Activated CD8-positive, alpha-beta T cell treated with anti-CD3 and anti-CD28 coated beads for 36 hours (primary cell): ENCODE results near the gene FAM204A. TPM values are rescaled to one million over a fixed set of nuclear protein-coding genes. Genes with fewer than 3 reads are reported as not detected.

ENCODE experiments used
- ATAC-seq: fragments of 200-7000 bp; cut with Tn5 transposase; one replicate; pipeline ENCODE4 v1.10.0; 2021; ENCODE audit warnings: mild to moderate bottlenecking, moderate library complexity
- CTCF ChIA-PET: fragments of 350-600 bp; sonication (Branson Sonifier 250); formaldehyde crosslinking; loops from one replicate; lab custom pipeline; 2021; ENCODE audit warnings: antibody characterized with exemption; lab: Charles Lee
- POLR2A ChIA-PET: fragments of 350-600 bp; sonication (Branson Sonifier 250); formaldehyde crosslinking; loops from one replicate; lab custom pipeline; 2021; ENCODE audit warnings: antibody characterized with exemption; lab: Charles Lee
- DNase-seq: peaks from one replicate; pipeline ENCODE4 v3.0.0-alpha.2; 2020
- H3K27ac Mint-ChIP-seq: one replicate; pipeline ENCODE4 v1.8.0; 2021; ENCODE audit warnings: mild to moderate bottlenecking, mixed read lengths
- H3K27me3 Mint-ChIP-seq: one replicate; pipeline ENCODE4 v1.8.0; 2021; ENCODE audit warnings: mixed read lengths
- H3K36me3 Mint-ChIP-seq: one replicate; pipeline ENCODE4 v1.8.0; 2021; ENCODE audit warnings: low read depth, mixed read lengths
- H3K4me1 Mint-ChIP-seq: one replicate; pipeline ENCODE4 v1.8.0; 2021; ENCODE audit warnings: low read depth, mixed read lengths
- H3K4me3 Mint-ChIP-seq: one replicate; pipeline ENCODE4 v1.8.0; 2021; ENCODE audit warnings: mild to moderate bottlenecking, moderate library complexity, mixed read lengths
- H3K9me3 Mint-ChIP-seq: one replicate; pipeline ENCODE4 v1.8.0; 2021; ENCODE audit warnings: mixed read lengths
- CTCF ChIP-seq: fragments of 200-600 bp; IDR thresholded peaks from one replicate; pipeline ENCODE4 v1.8.0; 2022; ENCODE audit warnings: antibody characterized with exemption, mild to moderate bottlenecking
- intact Hi-C: fragments of 100-400 bp; cut with micrococcal nuclease; formaldehyde crosslinking; loops from one replicate; pipeline ENCODE4 v1.10.0; 2022
- total RNA-seq, 2 experiments: library from RNA; stranded (reverse); gene quantifications; one replicate each; pipeline ENCODE4 v1.2.3, GENCODE V29; 2021

FAM204A gene
- total RNA-seq, 2 experiments from 2014 or later, result 56.0 to 64.1 TPM

GRCh38 chr10:118343549-118343948 is 1.4 kb upstream of the FAM204A start:
- ChIA-PET POLR2A (no interaction called here), CTCF (no interaction called here)
- DNase-seq (no peak), ATAC-seq (no peak)
- no peak for TF ChIP-seq CTCF
- H3K4me1 Mint-ChIP-seq, result peaks cover 24% of the 10 kb centered on the region
- no peaks in the 10 kb centered on the region for H3K9me3 Mint-ChIP-seq
- H3K27me3 Mint-ChIP-seq, result no peaks in the 10 kb centered on the region
- H3K36me3 Mint-ChIP-seq, result peaks cover 9% of the 10 kb centered on the region
- H3K4me3 Mint-ChIP-seq, result no peak overlapping the region
- no peak overlapping the region for H3K27ac Mint-ChIP-seq
- intact Hi-C loops, result no loop called here

- H3K9me3 Mint-ChIP-seq, result no peaks in the 10 kb centered on the region
- no peaks in the 10 kb centered on the region for H3K27me3 Mint-ChIP-seq
- H3K4me1 Mint-ChIP-seq, result peaks cover 28% of the 10 kb centered on the region
- no peak for TF ChIP-seq CTCF
- no peak for DNase-seq
- CTCF ChIA-PET, result no interaction called here
- H3K27ac Mint-ChIP-seq, result no peak overlapping the region
- POLR2A ChIA-PET, result no interaction called here
- peak overlapping the region; percentile 21 for H3K4me3 Mint-ChIP-seq
- intact Hi-C loops, result no loop called here
- H3K36me3 Mint-ChIP-seq, result peaks cover 9% of the 10 kb centered on the region
- no peak for ATAC-seq
Measured at GRCh38 chr10:118343115-118343514, 991 bp upstream of the FAM204A start.

- Mint-ChIP-seq H3K4me1 (peaks cover 33% of the 10 kb centered on the region), H3K9me3 (no peaks in the 10 kb centered on the region), H3K27me3 (no peaks in the 10 kb centered on the region), H3K36me3 (peaks cover 9% of the 10 kb centered on the region), H3K27ac (peak overlapping the region; percentile 92), H3K4me3 (peak overlapping the region; percentile 87)
- intact Hi-C loops, result no loop called here
- POLR2A ChIA-PET, result no interaction called here
- no peak for TF ChIP-seq CTCF
- CTCF ChIA-PET, result no interaction called here
- peak; percentile 17 for DNase-seq
- peak; percentile 4 for ATAC-seq
Measured at GRCh38 chr10:118342638-118343020, 505 bp upstream of the FAM204A start.

GRCh38 chr10:118340486-118340885 is 1.6 kb downstream of the FAM204A start:
- POLR2A ChIA-PET, result interaction anchor here (1.3 kb wide), 1 partner anchor 11 kb away, joined by 5 read pairs; no protein-coding TSS in a partner anchor
- ATAC-seq, result no peak
- CTCF ChIA-PET, result no interaction called here
- DNase-seq, result no peak
- peak overlapping the region; percentile 34 for H3K27ac Mint-ChIP-seq
- intact Hi-C loops, result no loop called here
- H3K4me3 Mint-ChIP-seq, result peak overlapping the region; percentile 87
- H3K4me1 Mint-ChIP-seq, result peaks cover 35% of the 10 kb centered on the region
- no peak for TF ChIP-seq CTCF
- peaks cover 14% of the 10 kb centered on the region for H3K36me3 Mint-ChIP-seq
- no peaks in the 10 kb centered on the region for H3K9me3 Mint-ChIP-seq
- H3K27me3 Mint-ChIP-seq, result no peaks in the 10 kb centered on the region

- ATAC-seq, result no peak
- Mint-ChIP-seq H3K27ac (no peak overlapping the region), H3K4me3 (no peak overlapping the region), H3K4me1 (peaks cover 37% of the 10 kb centered on the region), H3K9me3 (no peaks in the 10 kb centered on the region), H3K27me3 (no peaks in the 10 kb centered on the region), H3K36me3 (peaks cover 19% of the 10 kb centered on the region)
- ChIA-PET CTCF (no interaction called here), POLR2A (no interaction called here)
- DNase-seq, result no peak
- no peak for TF ChIP-seq CTCF
- intact Hi-C loops, result no loop called here
Measured at GRCh38 chr10:118339111-118339510, 3.0 kb downstream of the FAM204A start.
